ENCODE results near the gene CALU. TPM values are rescaled to one million over a fixed set of nuclear protein-coding genes. Genes with fewer than 3 reads are reported as not detected.

The CALU gene
- total RNA-seq, 1 experiment from 2014 or later: 168 TPM

DNA sequence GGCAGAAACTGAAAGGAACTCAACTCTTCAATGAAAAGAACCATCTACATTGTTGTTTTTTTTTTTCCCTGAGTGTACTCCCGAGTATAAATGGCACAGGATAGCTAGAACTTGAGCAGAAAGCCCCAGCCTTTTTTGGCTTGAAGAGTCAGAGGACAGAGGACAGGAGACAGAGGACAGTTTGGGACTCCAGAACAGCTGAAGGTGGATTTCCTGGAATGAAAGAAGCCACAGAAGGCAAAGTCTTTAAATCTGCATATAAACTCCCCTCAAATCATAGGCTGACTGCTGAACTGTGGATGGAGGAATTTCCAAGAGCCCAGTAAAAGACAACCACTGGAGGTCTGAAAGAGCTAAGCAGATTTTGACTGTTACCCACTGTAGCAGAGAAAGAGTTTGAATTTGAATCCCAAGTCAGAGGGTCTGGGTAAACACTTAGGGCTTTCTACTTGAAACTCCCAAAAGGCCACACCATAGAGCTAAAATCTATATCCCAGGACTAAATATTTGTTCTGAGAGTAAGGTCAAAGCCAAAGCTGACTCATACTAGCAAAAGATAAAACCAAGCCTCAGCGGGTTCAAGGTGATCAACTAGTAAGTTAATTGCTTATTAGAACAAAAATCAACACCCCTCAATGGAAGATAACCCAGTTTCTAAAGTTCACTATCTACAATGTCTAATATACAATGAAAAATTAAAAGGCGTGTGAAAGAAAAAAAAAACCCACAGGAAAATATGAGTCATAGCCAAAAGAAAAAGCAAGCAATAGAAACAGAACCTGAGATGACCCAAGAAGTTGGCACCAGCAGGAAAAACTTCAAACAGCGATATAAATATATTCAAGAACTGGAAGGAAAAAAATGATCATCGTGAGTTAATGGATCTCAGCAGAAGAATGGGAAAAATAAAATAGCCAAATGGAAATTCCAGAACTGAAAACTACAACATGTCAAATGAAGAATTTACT, 38.3 kb downstream of the CALU start:
- Histone ChIP-seq H2BK15ac (ENCODE audit: low read depth, low read length) (no peak overlapping the region), H3K9ac (ENCODE audit: extremely low read depth, insufficient read length, low read length) (no peak overlapping the region), H2BK5ac (ENCODE audit: insufficient read length, low read length) (no peak overlapping the region), H2BK120ac (ENCODE audit: low read depth, low read length, poor library complexity, severe bottlenecking) (no peak overlapping the region), H4K91ac (ENCODE audit: insufficient read length, low read depth, low read length) (no peak overlapping the region), H3T11ph (ENCODE audit: low read length) (no peak overlapping the region), H3K27ac (ENCODE audit: insufficient read length, low read depth, low read length) (no peak overlapping the region), H3K23me2 (ENCODE audit: insufficient read length, low read depth, low read length, poor library complexity, severe bottlenecking) (no peaks in the 10 kb centered on the region), H3K23ac (ENCODE audit: insufficient read length, low read depth, low read length) (no peak overlapping the region), H3K79me1 (ENCODE audit: insufficient read depth, low read depth, low read length, poor library complexity, severe bottlenecking) (no peaks in the 10 kb centered on the region), H3K14ac (ENCODE audit: insufficient read depth, low read length) (no peak overlapping the region), H3K56ac (ENCODE audit: insufficient read length, low read depth, low read length) (no peak overlapping the region), H2BK12ac (ENCODE audit: insufficient read length, low read depth, low read length) (no peak overlapping the region), H3K4me1 (ENCODE audit: insufficient read depth, low read length) (0 out of 2 replicates have a peak, but pooled peaks cover 1% of the 10 kb centered on the region), H2AFZ (ENCODE audit: low read length) (no peak overlapping the region), H3K18ac (ENCODE audit: insufficient read length, low read depth, low read length) (no peak overlapping the region), H3K9me3 (ENCODE audit: control insufficient read depth, low read depth, low read length) (no peaks in the 10 kb centered on the region), H3K4ac (ENCODE audit: low read depth, low read length) (no peak overlapping the region), H2BK20ac (ENCODE audit: low read depth, low read length, poor library complexity, severe bottlenecking) (no peak overlapping the region), H3K27me3 (ENCODE audit: insufficient read depth, low read length) (no peaks in the 10 kb centered on the region), H4K20me1 (ENCODE audit: control insufficient read depth, insufficient read depth, insufficient read length) (no peaks in the 10 kb centered on the region), H3K4me2 (ENCODE audit: insufficient read depth, insufficient read length, low read length) (no peak overlapping the region), H3K79me2 (ENCODE audit: insufficient read depth, low read length) (no peaks in the 10 kb centered on the region), H4K8ac (replicated peaks; ENCODE audit: insufficient read length, low read depth, low read length) (no peak overlapping the region), H4K5ac (ENCODE audit: insufficient read length, low read depth, low read length) (no peak overlapping the region), H2AK5ac (ENCODE audit: insufficient read length, low read length) (no peak overlapping the region)
- Mint-ChIP-seq H3K9me3 (peaks cover 13 to 14% of the 10 kb centered on the region in 2 experiments), H3K27ac (no peak overlapping the region), H3K4me1 (peaks cover 2 to 10% of the 10 kb centered on the region in 2 experiments; a peak in 3 of 4 replicates), H3K36me3 (ENCODE audit: insufficient read depth in 1 of 3, low read depth in 3 of 3) (peaks cover 14 to 17% (median 16%) of the 10 kb centered on the region in 3 experiments), H3K4me3 (no peak overlapping the region), H3K27me3 (ENCODE audit: low read depth) (peaks cover 12% of the 10 kb centered on the region)
- DNase-seq: no peak
- no CpG with 5 or more reads among the region's 5 CpGs for WGBS (ENCODE audit: extremely low coverage, insufficient read length, low lambda C conversion rate)
- TF ChIP-seq, protein P1, sequence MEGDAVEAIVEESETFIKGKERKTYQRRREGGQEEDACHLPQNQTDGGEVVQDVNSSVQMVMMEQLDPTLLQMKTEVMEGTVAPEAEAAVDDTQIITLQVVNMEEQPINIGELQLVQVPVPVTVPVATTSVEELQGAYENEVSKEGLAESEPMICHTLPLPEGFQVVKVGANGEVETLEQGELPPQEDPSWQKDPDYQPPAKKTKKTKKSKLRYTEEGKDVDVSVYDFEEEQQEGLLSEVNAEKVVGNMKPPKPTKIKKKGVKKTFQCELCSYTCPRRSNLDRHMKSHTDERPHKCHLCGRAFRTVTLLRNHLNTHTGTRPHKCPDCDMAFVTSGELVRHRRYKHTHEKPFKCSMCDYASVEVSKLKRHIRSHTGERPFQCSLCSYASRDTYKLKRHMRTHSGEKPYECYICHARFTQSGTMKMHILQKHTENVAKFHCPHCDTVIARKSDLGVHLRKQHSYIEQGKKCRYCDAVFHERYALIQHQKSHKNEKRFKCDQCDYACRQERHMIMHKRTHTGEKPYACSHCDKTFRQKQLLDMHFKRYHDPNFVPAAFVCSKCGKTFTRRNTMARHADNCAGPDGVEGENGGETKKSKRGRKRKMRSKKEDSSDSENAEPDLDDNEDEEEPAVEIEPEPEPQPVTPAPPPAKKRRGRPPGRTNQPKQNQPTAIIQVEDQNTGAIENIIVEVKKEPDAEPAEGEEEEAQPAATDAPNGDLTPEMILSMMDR (conservative IDR thresholded peaks at IDR 0.05): no peak

Data from H9 (cell line).